GM12891 (cell line): Measurements from ENCODE around the gene OR12D3.
"Not testable (repeated sequence)": the region's sequence is repeated elsewhere in the genome, so short reads cannot be mapped to it uniquely, and the experiment has no call there.

Experiments used
- DNase-seq: peaks from one replicate; pipeline ENCODE4 v3.0.0; 2011; ENCODE audit warnings: low spot score; ENCODE audit not compliant: insufficient read length
- FAIRE-seq: peaks from 2 replicates; lab custom pipeline; 2011; peaks lifted over from hg19 to GRCh38; lab: Jason Lieb, UNC
- PAX5 ChIP-seq: IDR thresholded peaks from 2 replicates; pipeline ENCODE4 v1.6.1; 2011; ENCODE audit warnings: low read length, moderate library complexity, mild to moderate bottlenecking; ENCODE audit not compliant: insufficient read depth, severe bottlenecking
- POLR2A ChIP-seq: IDR thresholded peaks from 2 replicates; pipeline ENCODE4 v1.6.1; 2011; ENCODE audit warnings: low read depth, low read length, control low read depth
- POLR2AphosphoS5 ChIP-seq: IDR thresholded peaks from 2 replicates; pipeline ENCODE4 v1.6.1; 2011; ENCODE audit warnings: low read depth, low read length, control low read depth
- POU2F2 ChIP-seq: IDR thresholded peaks from 2 replicates; pipeline ENCODE4 v1.6.1; 2011; ENCODE audit warnings: low read depth, mild to moderate bottlenecking, control low read depth, low read length, moderate library complexity
- SPI1 ChIP-seq: IDR thresholded peaks from 2 replicates; pipeline ENCODE4 v1.6.1; 2011; ENCODE audit warnings: low read depth, low read length, control low read depth
- TAF1 ChIP-seq: IDR thresholded peaks from 2 replicates; pipeline ENCODE4 v1.6.1; 2011; ENCODE audit warnings: low read depth, low read length, control low read depth

Gene OR12D3

GRCh38 chr6:29368765-29369164, 6.3 kb downstream of the OR12D3 start, which contains the start of gene OR5V1:
TSS of gene OR5V1 (minus strand) at chr6:29368865. CDS start at chr6:29356195, 12,670 bp downstream.
- DNase-seq (no peak), FAIRE-seq (no peak)
- TF ChIP-seq POU2F2 (no peak), POLR2A (no peak), POLR2AphosphoS5 (no peak), SPI1 (no peak), TAF1 (no peak), PAX5 (no peak)

DNA sequence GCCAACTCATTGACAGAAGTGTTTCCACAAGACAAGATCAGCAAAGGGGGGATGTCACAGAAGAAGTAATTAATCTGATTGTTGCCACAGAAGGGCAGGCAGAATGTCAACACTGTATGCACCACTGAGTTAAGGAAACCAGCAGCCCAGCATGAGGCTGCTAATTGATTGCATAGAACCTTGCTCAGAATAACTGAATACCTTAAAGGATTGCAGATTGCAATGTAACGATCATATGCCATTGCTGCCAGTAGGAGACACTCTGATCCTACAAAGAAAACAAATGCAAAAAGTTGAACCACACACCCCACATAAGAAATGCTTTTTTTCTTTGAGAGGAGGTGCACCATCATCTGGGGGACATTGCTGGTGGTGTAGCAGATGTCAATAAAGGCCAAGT, 19.5 kb downstream of the OR12D3 start:
- FAIRE-seq, result no peak
- no peak for DNase-seq

DNA sequence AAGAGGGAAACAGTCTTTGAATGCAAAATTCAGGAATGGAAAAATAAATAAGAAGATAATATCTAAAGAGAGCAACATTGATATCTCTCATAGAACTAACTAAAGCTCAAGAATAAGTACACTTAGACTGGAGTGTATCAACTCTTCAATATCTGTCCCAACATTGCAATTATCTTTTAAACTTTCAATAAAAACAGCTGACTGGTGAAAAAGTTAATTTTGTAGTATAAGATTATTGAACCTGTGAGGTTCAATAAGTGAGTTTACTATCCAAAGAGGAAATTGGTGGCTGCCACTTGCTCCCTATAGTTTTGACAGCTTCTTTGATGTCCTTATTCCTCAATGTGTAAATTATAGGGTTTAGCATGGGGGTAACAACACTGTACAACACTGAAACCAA, 20.1 kb downstream of the OR12D3 start:
- no peak for TF ChIP-seq POLR2A
- no peak for TF ChIP-seq SPI1
- TF ChIP-seq POU2F2, result no peak
- no peak for TF ChIP-seq PAX5
- TF ChIP-seq TAF1, result no peak
- TF ChIP-seq POLR2AphosphoS5, result no peak
- DNase-seq (no peak), FAIRE-seq (no peak)

More for the DNA sequence above, 19.5 kb downstream of the OR12D3 start:
- TF ChIP-seq POLR2AphosphoS5, result no peak

GRCh38 chr6:29349348-29349747, 25.7 kb downstream of the OR12D3 start:
- not testable (repeated sequence) for DNase-seq, FAIRE-seq

DNA sequence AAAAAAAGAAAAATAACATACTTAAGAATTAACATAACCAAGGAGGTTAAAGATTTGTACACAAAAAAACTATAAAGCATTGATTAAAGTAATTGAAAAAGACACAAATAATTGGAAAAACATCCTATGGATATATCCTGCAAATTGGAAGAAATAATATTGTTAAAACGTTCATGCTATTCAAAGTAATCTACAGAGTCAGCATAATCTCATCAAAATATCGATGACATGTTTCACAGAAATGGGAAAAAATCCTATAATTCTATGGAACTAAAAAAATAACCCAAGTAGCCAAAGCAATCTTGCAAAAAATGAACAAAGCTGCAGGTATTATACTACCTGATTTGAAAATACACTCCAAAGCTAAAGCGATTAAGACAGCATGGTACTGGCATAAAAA, 29.7 kb downstream of the OR12D3 start:
- TF ChIP-seq POLR2A (no peak), SPI1 (no peak), PAX5 (no peak), POLR2AphosphoS5 (no peak), POU2F2 (no peak), TAF1 (no peak)
- no peak for DNase-seq
- FAIRE-seq, result no peak

DNA sequence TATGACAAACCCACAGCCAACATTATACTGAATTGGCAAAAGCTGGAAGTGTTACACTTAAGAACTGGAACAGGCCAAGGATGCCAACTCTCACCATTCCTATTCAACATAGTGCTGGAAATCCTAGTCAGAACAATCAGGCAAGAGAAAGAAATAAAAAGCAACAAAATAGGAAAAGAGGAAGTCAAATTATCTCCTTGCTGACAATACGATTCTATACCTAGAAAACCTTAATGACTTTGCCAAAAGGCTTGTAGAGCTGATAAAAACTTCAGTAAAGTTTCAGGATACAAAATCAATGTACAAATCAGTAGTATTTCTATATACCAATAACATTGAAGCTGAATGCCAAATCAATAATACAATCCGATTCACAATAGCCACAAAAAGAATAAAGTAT, 38.8 kb downstream of the OR12D3 start:
- DNase-seq (no peak), FAIRE-seq (no peak)
- TF ChIP-seq SPI1 (peak; percentile 36; the same call in 1 of the 2 replicates), POU2F2 (no peak)

DNA sequence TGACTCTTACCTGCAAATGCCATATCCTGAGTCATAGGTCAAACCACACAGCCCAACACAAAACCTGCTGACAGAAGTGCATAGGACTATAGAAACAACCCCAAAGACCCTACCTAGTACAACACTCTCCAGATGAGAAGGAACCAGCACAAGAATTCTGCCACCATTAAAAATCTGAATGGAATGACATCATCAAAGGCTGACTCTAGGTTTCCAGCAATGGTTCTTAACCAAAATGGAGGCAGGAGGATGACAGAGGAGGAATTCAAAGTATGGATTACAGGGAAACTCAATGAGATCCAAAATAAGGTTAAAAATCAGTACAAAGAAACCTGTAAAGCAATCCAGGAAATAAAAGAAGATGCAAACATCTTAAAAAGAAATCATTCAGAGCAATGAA, 42.4 kb downstream of the OR12D3 start:
- FAIRE-seq, result no peak
- DNase-seq, result no peak
- TF ChIP-seq POLR2A (no peak), POLR2AphosphoS5 (no peak), POU2F2 (no peak), PAX5 (no peak), SPI1 (no peak), TAF1 (no peak)

DNA sequence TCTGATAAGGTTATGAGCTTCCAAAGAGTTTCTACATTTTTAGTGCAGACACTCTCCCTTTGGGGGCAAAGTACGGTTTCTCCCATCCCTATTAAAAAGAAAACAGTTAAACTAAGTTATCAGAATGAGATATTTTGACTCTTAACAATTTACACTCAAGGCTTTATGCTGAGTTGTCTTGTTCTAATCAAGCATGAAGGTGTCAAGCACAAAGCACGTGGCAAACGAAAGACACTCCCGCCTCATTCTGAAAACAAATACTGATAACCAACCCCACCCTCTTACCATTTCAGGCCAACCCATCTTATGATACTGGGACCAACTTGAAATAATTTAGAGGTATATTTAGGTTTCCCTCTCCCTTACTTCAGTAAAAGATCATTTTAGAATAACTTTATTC, 49.3 kb downstream of the OR12D3 start:
- DNase-seq (no peak), FAIRE-seq (no peak)
- TF ChIP-seq TAF1 (no peak), SPI1 (no peak), POLR2AphosphoS5 (no peak), POU2F2 (no peak), PAX5 (no peak), POLR2A (no peak)
